IMR-90 (cell line): Measurements from ENCODE around the gene NRP1. TPM values are rescaled to one million over a fixed set of nuclear protein-coding genes. Genes with fewer than 3 reads are reported as not detected.

Experiments
- ATAC-seq: fragments of 200-7000 bp; cut with Tn5 transposase; 2 replicates; pipeline ENCODE4 v1.9.1; 2020; ENCODE audit warnings: low read depth, mild to moderate bottlenecking, moderate library complexity
- BruUV-seq: library from RNA; stranded (reverse); fragments of 400-500 nt; replicated peaks from 2 replicates; lab custom pipeline; 2021; lab: Mats Ljungman, UMichigan
- CTCF ChIA-PET: fragments of 300-600 bp; formaldehyde crosslinking; extraction: SDS; loops from one replicate; lab custom pipeline; 2021; ENCODE audit warnings: antibody characterized with exemption; lab: Yijun Ruan, JAX
- POLR2A ChIA-PET: fragments of 300-600 bp; sonication (Branson Sonifier 250); formaldehyde crosslinking; loops from one replicate; lab custom pipeline; 2022; ENCODE audit warnings: antibody characterized with exemption; ENCODE audit not compliant: unreplicated experiment; lab: Charles Lee
- DNase-seq: peaks from one replicate; pipeline ENCODE4 v3.0.0; 2013
- H2AFZ ChIP-seq: replicated peaks from 2 replicates; pipeline ENCODE3; 2013; ENCODE audit warnings: low read length, mild to moderate bottlenecking; ENCODE audit not compliant: poor library complexity
- H2AK5ac ChIP-seq: 2 replicates; pipeline ENCODE4 v1.6.1; 2013; ENCODE audit warnings: low read depth, low read length, inconsistent platforms
- H2AK9ac ChIP-seq: replicated peaks from 2 replicates; pipeline ENCODE3; 2013; ENCODE audit warnings: mild to moderate bottlenecking, low read depth, low read length, moderate library complexity; ENCODE audit not compliant: poor library complexity
- H2BK120ac ChIP-seq: 2 replicates; pipeline ENCODE4 v1.6.1; 2013; ENCODE audit warnings: low read depth, low read length, inconsistent platforms
- H2BK15ac ChIP-seq: 3 replicates; pipeline ENCODE4 v1.6.1; 2013; ENCODE audit warnings: low read depth, low read length, inconsistent platforms
- H2BK20ac ChIP-seq: 2 replicates; pipeline ENCODE4 v1.6.1; 2013; ENCODE audit warnings: low read depth, mild to moderate bottlenecking, inconsistent platforms, low read length, moderate library complexity
- H2BK5ac ChIP-seq: 2 replicates; pipeline ENCODE4 v1.6.1; 2013; ENCODE audit warnings: mild to moderate bottlenecking, low read depth, low read length, inconsistent platforms; ENCODE audit not compliant: poor library complexity, severe bottlenecking
- H3K14ac ChIP-seq: replicated peaks from 2 replicates; pipeline ENCODE4 v1.6.1; 2013; ENCODE audit warnings: low read depth, low read length, inconsistent platforms
- H3K18ac ChIP-seq: 2 replicates; pipeline ENCODE4 v1.6.1; 2013; ENCODE audit warnings: low read depth, low read length, control low read depth
- H3K23ac ChIP-seq: 2 replicates; pipeline ENCODE4 v1.6.1; 2013; ENCODE audit warnings: low read depth, low read length, inconsistent platforms
- H3K27ac ChIP-seq: 2 replicates; pipeline ENCODE4 v1.5.1; 2013; ENCODE audit warnings: mild to moderate bottlenecking, control low read depth, low read length; ENCODE audit not compliant: insufficient read depth
- H3K27me3 ChIP-seq: 2 replicates; pipeline ENCODE4 v1.6.1; 2013; ENCODE audit warnings: low read length; ENCODE audit not compliant: control insufficient read depth, insufficient read depth
- H3K36me3 ChIP-seq: 2 replicates; pipeline ENCODE4 v1.6.1; 2013; ENCODE audit warnings: low read length, mixed read lengths; ENCODE audit not compliant: control insufficient read depth, insufficient read depth
- H3K4ac ChIP-seq: 2 replicates; pipeline ENCODE4 v1.6.1; 2013; ENCODE audit warnings: low read depth, low read length, inconsistent platforms
- H3K4me1 ChIP-seq: 2 replicates; pipeline ENCODE4 v1.6.1; 2013; ENCODE audit warnings: low read length, mixed read lengths; ENCODE audit not compliant: control insufficient read depth, insufficient read depth
- H3K4me2 ChIP-seq: 2 replicates; pipeline ENCODE4 v1.6.1; 2013; ENCODE audit warnings: low read depth, mild to moderate bottlenecking, control low read depth, low read length, moderate library complexity
- H3K4me3 ChIP-seq: 2 replicates; pipeline ENCODE4 v1.5.1; 2013; ENCODE audit warnings: low read depth, mild to moderate bottlenecking, control low read depth, low read length, moderate library complexity; ENCODE audit not compliant: insufficient read depth
- H3K56ac ChIP-seq: 2 replicates; pipeline ENCODE4 v1.6.1; 2013; ENCODE audit warnings: low read length, inconsistent platforms; ENCODE audit not compliant: insufficient read depth; ENCODE audit errors: extremely low read depth
- H3K79me1 ChIP-seq, 2 experiments: 2 replicates each; pipeline ENCODE4 v1.6.1; 2013; ENCODE audit warnings: low read length in 2 of 2, inconsistent platforms in 1 of 2, low read depth in 1 of 2
- H3K9ac ChIP-seq: 2 replicates; pipeline ENCODE4 v1.6.1; 2013; ENCODE audit warnings: low read depth, low read length, control low read depth
- H3K9me1 ChIP-seq: 2 replicates; pipeline ENCODE4 v1.6.1; 2013; ENCODE audit warnings: low read length, inconsistent platforms; ENCODE audit not compliant: insufficient read depth
- H3K9me3 ChIP-seq: 2 replicates; pipeline ENCODE4 v1.6.1; 2013; ENCODE audit warnings: low read length; ENCODE audit not compliant: control insufficient read depth, insufficient read depth
- H4K20me1 ChIP-seq: 2 replicates; pipeline ENCODE4 v1.6.1; 2013; ENCODE audit warnings: low read length, inconsistent platforms; ENCODE audit not compliant: insufficient read depth
- H4K5ac ChIP-seq: 2 replicates; pipeline ENCODE4 v1.6.1; 2013; ENCODE audit warnings: mild to moderate bottlenecking, low read depth, low read length, control low read depth
- H4K8ac ChIP-seq, 2 experiments: 2 replicates each; pipeline ENCODE4 v1.6.1; 2013; ENCODE audit warnings: low read depth in 2 of 2, low read length in 2 of 2, control low read depth in 1 of 2, inconsistent platforms in 1 of 2
- H4K91ac ChIP-seq: 2 replicates; pipeline ENCODE4 v1.6.1; 2013; ENCODE audit warnings: low read depth, low read length, inconsistent platforms; ENCODE audit not compliant: insufficient read depth
- BHLHE40 ChIP-seq: fragments of 150-350 bp; IDR thresholded peaks from 2 replicates; pipeline ENCODE4 v1.6.1; 2016; ENCODE audit warnings: mild to moderate bottlenecking, low read depth, low read length
- CEBPB ChIP-seq: IDR thresholded peaks from 2 replicates; pipeline ENCODE4 v1.6.1; 2012; ENCODE audit warnings: low read depth, low read length, improper control_type of control experiment
- CHD1 ChIP-seq: IDR thresholded peaks from 2 replicates; pipeline ENCODE4 v1.6.1; 2012; ENCODE audit warnings: low read depth, low read length, improper control_type of control experiment
- CTCF ChIP-seq: conservative IDR thresholded peaks from 2 replicates; pipeline ENCODE4 v1.5.1; 2012; ENCODE audit warnings: mild to moderate bottlenecking, low read depth, low read length, improper control_type of control experiment
- ELK1 ChIP-seq: fragments of 150-350 bp; IDR thresholded peaks from 2 replicates; pipeline ENCODE4 v1.6.1; 2016; ENCODE audit warnings: low read depth, mild to moderate bottlenecking, low read length, moderate library complexity, borderline replicate concordance
- FOS ChIP-seq: fragments of 150-350 bp; IDR thresholded peaks from 2 replicates; pipeline ENCODE4 v1.6.1; 2016; ENCODE audit warnings: low read depth, low read length
- MAFK ChIP-seq: IDR thresholded peaks from 2 replicates; pipeline ENCODE4 v1.6.1; 2012; ENCODE audit warnings: low read depth, low read length, improper control_type of control experiment
- MAZ ChIP-seq: IDR thresholded peaks from 2 replicates; pipeline ENCODE4 v1.6.1; 2012; ENCODE audit warnings: low read depth, mild to moderate bottlenecking, low read length, improper control_type of control experiment, moderate library complexity, borderline replicate concordance
- MXI1 ChIP-seq: IDR thresholded peaks from 2 replicates; pipeline ENCODE4 v1.6.1; 2012; ENCODE audit warnings: low read depth, mild to moderate bottlenecking, low read length, moderate library complexity, borderline replicate concordance
- NFE2L2 ChIP-seq: fragments of 150-350 bp; IDR thresholded peaks from 2 replicates; pipeline ENCODE4 v1.6.1; 2016; ENCODE audit warnings: low read depth, mild to moderate bottlenecking, low read length
- RCOR1 ChIP-seq: IDR thresholded peaks from 2 replicates; pipeline ENCODE4 v1.6.1; 2012; ENCODE audit warnings: mild to moderate bottlenecking, low read length, improper control_type of control experiment; ENCODE audit not compliant: insufficient replicate concordance
- RFX5 ChIP-seq: IDR thresholded peaks from 2 replicates; pipeline ENCODE4 v1.8.0; 2012; ENCODE audit warnings: low read depth, mild to moderate bottlenecking, low read length, moderate library complexity
- WGBS, 2 experiments: methylation state at CpG; one replicate each; pipeline versions ENCODE4 v1.1.5 to v1.1.7; 2013; ENCODE audit warnings: missing lambda C conversion rate in 2 of 2; ENCODE audit not compliant: insufficient read length in 1 of 2; ENCODE audit errors: extremely low coverage in 2 of 2; 5-methylcytosine and 5-hydroxymethylcytosine counted together
- dilution Hi-C: fragments of 300-500 bp; cut with HindIII; formaldehyde crosslinking; loops from one replicate; pipeline ENCODE4 v1.14.3; 2018; ENCODE audit warnings: low sequenced_read_pairs; ENCODE audit not compliant: unreplicated experiment
- in situ Hi-C: fragments of 300-500 bp; cut with MboI; formaldehyde crosslinking; loops from 3 replicates; pipeline ENCODE4 v1.14.3; 2019; ENCODE audit warnings: low sequenced_read_pairs, inconsistent platforms, mixed read lengths
- intact Hi-C: fragments of 100-400 bp; cut with micrococcal nuclease; formaldehyde crosslinking; loops from 2 replicates; pipeline ENCODE4 v1.10.0; 2022
- polyA plus RNA-seq, 3 experiments: library from polyadenylated mRNA; depleted of rRNA; stranded (reverse); fragments of >200 nt; gene quantifications; 2 replicates each; pipeline ENCODE4 v1.2.3, GENCODE V29; 2012; ENCODE audit warnings: low replicate concordance in 1 of 3
- total RNA-seq: library from RNA; depleted of rRNA; stranded (reverse); fragments of >200 nt; gene quantifications from 2 replicates; pipeline ENCODE4 v1.2.3, GENCODE V29; 2012

NRP1 gene
- total and polyA plus RNA-seq, 2 of the 4 experiments (the other 2 are of a cell fraction): 108 to 227 TPM

GRCh38 chr10:33271969-33272583 lies 62.4 kb downstream of the NRP1 start:
- WGBS, 2 experiments: no CpG with 5 or more reads among the region's 4 CpGs
- Histone ChIP-seq H3K4me1 (peaks cover 17% of the 10 kb centered on the region), H2BK20ac (peak overlapping the region; percentile 58; the same call in 1 of the 2 replicates), H2AK5ac (no peak overlapping the region), H3K18ac (peak overlapping the region; percentile 90), H3K4me3 (no peak overlapping the region), H4K5ac (peak overlapping the region; percentile 89; the same call in 1 of the 2 replicates), H3K14ac (peak overlapping the region; percentile 27; the same call in 1 of the 2 replicates), H3K36me3 (peaks cover 10% of the 10 kb centered on the region), H3K4ac (peak overlapping the region; percentile 9; the same call in 1 of the 2 replicates), H3K79me1 (peaks cover 20 to 67% of the 10 kb centered on the region in 2 experiments), H4K91ac (no peak overlapping the region; the same call in 1 of the 2 replicates), H3K23ac (peak overlapping the region; percentile 21; the same call in 1 of the 2 replicates), H3K9ac (no peak overlapping the region), H2AFZ (no peak overlapping the region), H3K27ac (peak overlapping the region; percentile 64; the same call in 1 of the 2 replicates), H3K4me2 (peak overlapping the region; percentile 70), H2BK5ac (peak overlapping the region; percentile 78), H3K27me3 (no peaks in the 10 kb centered on the region), H2AK9ac (no peak overlapping the region), H4K8ac (peak overlapping the region; percentile 26 to 57; a peak in 2 of 4 replicates), H4K20me1 (no peaks in the 10 kb centered on the region), H2BK120ac (peak overlapping the region; percentile 75), H3K9me1 (0 out of 2 replicates have a peak, but pooled peaks cover 3% of the 10 kb centered on the region), H3K9me3 (no peaks in the 10 kb centered on the region), H3K56ac (no peak overlapping the region), H2BK15ac (no peak overlapping the region; the same call in 2 of the 3 replicates)
- POLR2A ChIA-PET: no interaction called here
- no peak for ATAC-seq
- in situ Hi-C loops (no loop called here), dilution Hi-C loops (no loop called here), intact Hi-C loops (loop anchor here (2.0 to 5.0 kb wide), 2 partner anchors 19 to 80 kb away; no protein-coding TSS in a partner anchor)
- no peak for TF ChIP-seq RFX5
- TF ChIP-seq MAZ: no peak
- TF ChIP-seq FOS: no peak
- TF ChIP-seq ELK1: no peak
- no peak for TF ChIP-seq MAFK
- no peak for TF ChIP-seq CEBPB
- no peak for TF ChIP-seq CHD1
- no peak for TF ChIP-seq BHLHE40
- TF ChIP-seq MXI1: no peak
- no peak for TF ChIP-seq NFE2L2
- no peak for TF ChIP-seq RCOR1
- no peak for TF ChIP-seq CTCF
- DNase-seq: no peak
- CTCF ChIA-PET: no interaction called here
- BruUV-seq: no TSS peak
